Activated CD4-positive, alpha-beta T cell treated with anti-CD3 and anti-CD28 coated beads, Interleukin-2, amount 50 U/mL, for 16 hours (primary cell): Measurements from ENCODE around the gene REV1.

Experiments used
- DNase-seq: peaks from one replicate; pipeline ENCODE4 v3.0.0-alpha.2; 2020

Gene REV1

GRCh38 chr2:99489761-99490622 is at the start of gene REV1:
TSS of gene REV1 (minus strand) at chr2:99490017. CDS start at chr2:99464975, 25,042 bp downstream.
- DNase-seq, result peak; percentile 93

- DNase-seq, result no peak
Measured at GRCh38 chr2:99537910-99538485, 48.2 kb upstream of the REV1 start.

- DNase-seq, result no peak
Measured at GRCh38 chr2:99524056-99524455, 34.2 kb upstream of the REV1 start.

- DNase-seq, result no peak
Measured at GRCh38 chr2:99522157-99522556, 32.3 kb upstream of the REV1 start.

- DNase-seq, result no peak
Measured at GRCh38 chr2:99520813-99521212, 31.0 kb upstream of the REV1 start.

- no peak for DNase-seq
Measured at GRCh38 chr2:99520195-99520594, 30.4 kb upstream of the REV1 start.

GRCh38 chr2:99514357-99514756 is 24.5 kb upstream of the REV1 start:
- DNase-seq, result no peak

GRCh38 chr2:99512181-99512591 is 22.4 kb upstream of the REV1 start:
- no peak for DNase-seq

- no peak for DNase-seq
Measured at GRCh38 chr2:99509387-99509786, 19.6 kb upstream of the REV1 start.

- DNase-seq, result no peak
Measured at GRCh38 chr2:99507937-99508818, 18.4 kb upstream of the REV1 start.

- no peak for DNase-seq
Measured at GRCh38 chr2:99504844-99505584, 15.2 kb upstream of the REV1 start.

- DNase-seq, result peak; percentile 53
Measured at GRCh38 chr2:99503662-99504416, 14.0 kb upstream of the REV1 start.

- no peak for DNase-seq
Measured at GRCh38 chr2:99496021-99496420, 6.2 kb upstream of the REV1 start.

- no peak for DNase-seq
Measured at GRCh38 chr2:99495115-99495860, 5.5 kb upstream of the REV1 start.

- no peak for DNase-seq
Measured at GRCh38 chr2:99492721-99493120, 2.9 kb upstream of the REV1 start.

- no peak for DNase-seq
Measured at GRCh38 chr2:99490623-99491461, 1.0 kb upstream of the REV1 start.

GRCh38 chr2:99489063-99489760 is 605 bp downstream of the REV1 start:
- DNase-seq, result peak; percentile 50

GRCh38 chr2:99488539-99489062 is 1.2 kb downstream of the REV1 start:
- DNase-seq, result no peak

- DNase-seq, result no peak
Measured at GRCh38 chr2:99487906-99488305, 1.9 kb downstream of the REV1 start.
